ENCODE data around the gene SORBS1. TPM values are rescaled to one million over a fixed set of nuclear protein-coding genes. Genes with fewer than 3 reads are reported as not detected.

SORBS1 gene
- total and polyA plus RNA-seq, 2 donors (not counting 1 experiment from before 2014, with no cell fraction given): 0.21 to 1.5 TPM

- Mint-ChIP-seq H3K9me3 (ENCODE audit: insufficient read depth) (no peaks in the 10 kb centered on the region), H3K4me1 (no peaks in the 10 kb centered on the region), H3K27me3 (peaks cover 12% of the 10 kb centered on the region), H3K4me3 (no peak overlapping the region), H3K27ac (no peak overlapping the region)
- ChIA-PET CTCF (interaction anchor here (1.6 kb wide), 1 partner anchor 10 kb away, joined by 9 read pairs; no protein-coding TSS in a partner anchor), POLR2A (no interaction called here)
- intact Hi-C loops (cut with micrococcal nuclease): loop anchor here (10.0 kb wide), 1 partner anchor 805 kb away; no protein-coding TSS in a partner anchor
- ATAC-seq (ENCODE audit: low read depth) (no peak), DNase-seq (no peak)
- no CpG with 5 or more reads among the region's 6 CpGs for WGBS (ENCODE audit: insufficient coverage)
- H3K4me1 ChIP-seq (ENCODE audit: control insufficient read depth in 2 of 2, insufficient read depth in 2 of 2, low read length in 2 of 2): no peaks in the 10 kb centered on the region
- no peak for TF ChIP-seq EZH2 (IDR thresholded peaks at IDR 0.05; ENCODE audit: borderline replicate concordance, insufficient read depth, low read depth, low read length, poor library complexity, severe bottlenecking)
- H3K36me3 ChIP-seq (replicated peaks in 1 of 2; ENCODE audit: control extremely low read depth in 1 of 2, control insufficient read depth in 1 of 2, extremely low read depth in 1 of 2, insufficient read depth in 2 of 2, low read length in 1 of 2): no peaks in the 10 kb centered on the region
- no peak overlapping the region for H3K4me2 ChIP-seq (replicated peaks; ENCODE audit: low read depth, low read length, poor library complexity, severe bottlenecking)
- H3K27me3 ChIP-seq (replicated peaks in 1 of 4; ENCODE audit: control extremely low read depth in 1 of 4, control insufficient read depth in 3 of 4, insufficient read depth in 4 of 4, low read length in 3 of 4): peaks cover 0 to 4% (median 1%) of the 10 kb centered on the region in 4 experiments
- H3K4me3 ChIP-seq (ENCODE audit: control extremely low read depth in 1 of 5, extremely low read depth in 1 of 5, insufficient read depth in 1 of 5, low read depth in 2 of 5, low read length in 4 of 5): no peak overlapping the region
- no peak overlapping the region for H3K9ac ChIP-seq (ENCODE audit: low read length)
- no peak overlapping the region for H3K27ac ChIP-seq (ENCODE audit: low read length in 2 of 2)
- H3K9me3 ChIP-seq (ENCODE audit: control extremely low read depth in 1 of 3, control insufficient read depth in 2 of 3, insufficient read depth in 1 of 3, low read length in 2 of 3): no peaks in the 10 kb centered on the region
- no peaks in the 10 kb centered on the region for H4K20me1 ChIP-seq (ENCODE audit: control insufficient read depth, insufficient read depth, low read length, poor library complexity, severe bottlenecking)
- H3K79me2 ChIP-seq (ENCODE audit: control insufficient read depth, insufficient read depth, low read length): no peaks in the 10 kb centered on the region
- H2AFZ ChIP-seq (ENCODE audit: insufficient read depth, low read depth, low read length, poor library complexity, severe bottlenecking): no peak overlapping the region
Measured at GRCh38 chr10:95440038-95440725, 121.0 kb downstream of the SORBS1 start.

DNA sequence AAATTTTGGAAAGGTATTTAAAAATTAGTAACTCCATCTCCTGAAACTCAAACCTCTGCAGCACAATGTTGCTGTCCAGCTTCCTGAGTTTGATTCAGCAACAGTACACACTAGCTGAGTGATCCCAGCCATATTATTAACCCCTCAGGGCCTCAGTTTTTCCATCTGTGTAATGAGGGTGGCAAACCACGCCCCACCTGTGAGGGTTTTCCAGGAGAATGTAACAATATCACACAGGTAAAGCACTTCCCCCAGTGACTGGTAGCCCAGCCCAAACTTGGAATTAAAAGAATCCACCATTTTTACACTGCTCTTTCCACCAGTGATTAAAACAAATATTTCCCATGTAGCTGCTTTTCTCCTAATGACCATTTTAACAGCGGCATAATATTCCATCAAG is 122.4 kb downstream of the SORBS1 start:
- H3K4me2 ChIP-seq (replicated peaks; ENCODE audit: low read depth, low read length, poor library complexity, severe bottlenecking): no peak overlapping the region
- DNase-seq (no peak), ATAC-seq (ENCODE audit: low read depth) (no peak)
- no peak overlapping the region for H3K27ac ChIP-seq (ENCODE audit: low read length in 2 of 2)
- H3K9me3 Mint-ChIP-seq (ENCODE audit: insufficient read depth): no peaks in the 10 kb centered on the region
- no peaks in the 10 kb centered on the region for H3K36me3 ChIP-seq (replicated peaks in 1 of 2; ENCODE audit: control extremely low read depth in 1 of 2, control insufficient read depth in 1 of 2, extremely low read depth in 1 of 2, insufficient read depth in 2 of 2, low read length in 1 of 2)
- WGBS (ENCODE audit: insufficient coverage): 58% methylated on average over 1 of the region's 2 CpGs
- H3K27ac Mint-ChIP-seq: no peak overlapping the region
- intact Hi-C loops (cut with micrococcal nuclease): no loop called here
- no peaks in the 10 kb centered on the region for H3K4me1 ChIP-seq (ENCODE audit: control insufficient read depth in 2 of 2, insufficient read depth in 2 of 2, low read length in 2 of 2)
- no peak overlapping the region for H2AFZ ChIP-seq (ENCODE audit: insufficient read depth, low read depth, low read length, poor library complexity, severe bottlenecking)
- H3K27me3 Mint-ChIP-seq: peaks cover 3% of the 10 kb centered on the region
- H3K9me3 ChIP-seq (ENCODE audit: control extremely low read depth in 1 of 3, control insufficient read depth in 2 of 3, insufficient read depth in 1 of 3, low read length in 2 of 3): no peaks in the 10 kb centered on the region
- no peaks in the 10 kb centered on the region for H4K20me1 ChIP-seq (ENCODE audit: control insufficient read depth, insufficient read depth, low read length, poor library complexity, severe bottlenecking)
- no peaks in the 10 kb centered on the region for H3K27me3 ChIP-seq (replicated peaks in 1 of 4; ENCODE audit: control extremely low read depth in 1 of 4, control insufficient read depth in 3 of 4, insufficient read depth in 4 of 4, low read length in 3 of 4)
- H3K79me2 ChIP-seq (ENCODE audit: control insufficient read depth, insufficient read depth, low read length): no peaks in the 10 kb centered on the region
- no peak overlapping the region for H3K9ac ChIP-seq (ENCODE audit: low read length)
- H3K4me1 Mint-ChIP-seq: no peaks in the 10 kb centered on the region
- H3K4me3 Mint-ChIP-seq: no peak overlapping the region
- CTCF ChIA-PET: interaction anchor here (0.7 to 1.6 kb wide), 4 partner anchors 8 to 162 kb away, joined by 3 to 9 read pairs (median 4); no protein-coding TSS in a partner anchor
- H3K4me3 ChIP-seq (ENCODE audit: control extremely low read depth in 1 of 5, extremely low read depth in 1 of 5, insufficient read depth in 1 of 5, low read depth in 2 of 5, low read length in 4 of 5): no peak overlapping the region
- TF ChIP-seq, protein P1, sequence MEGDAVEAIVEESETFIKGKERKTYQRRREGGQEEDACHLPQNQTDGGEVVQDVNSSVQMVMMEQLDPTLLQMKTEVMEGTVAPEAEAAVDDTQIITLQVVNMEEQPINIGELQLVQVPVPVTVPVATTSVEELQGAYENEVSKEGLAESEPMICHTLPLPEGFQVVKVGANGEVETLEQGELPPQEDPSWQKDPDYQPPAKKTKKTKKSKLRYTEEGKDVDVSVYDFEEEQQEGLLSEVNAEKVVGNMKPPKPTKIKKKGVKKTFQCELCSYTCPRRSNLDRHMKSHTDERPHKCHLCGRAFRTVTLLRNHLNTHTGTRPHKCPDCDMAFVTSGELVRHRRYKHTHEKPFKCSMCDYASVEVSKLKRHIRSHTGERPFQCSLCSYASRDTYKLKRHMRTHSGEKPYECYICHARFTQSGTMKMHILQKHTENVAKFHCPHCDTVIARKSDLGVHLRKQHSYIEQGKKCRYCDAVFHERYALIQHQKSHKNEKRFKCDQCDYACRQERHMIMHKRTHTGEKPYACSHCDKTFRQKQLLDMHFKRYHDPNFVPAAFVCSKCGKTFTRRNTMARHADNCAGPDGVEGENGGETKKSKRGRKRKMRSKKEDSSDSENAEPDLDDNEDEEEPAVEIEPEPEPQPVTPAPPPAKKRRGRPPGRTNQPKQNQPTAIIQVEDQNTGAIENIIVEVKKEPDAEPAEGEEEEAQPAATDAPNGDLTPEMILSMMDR (IDR thresholded peaks at IDR 0.05): no peak
- TF ChIP-seq EZH2 (IDR thresholded peaks at IDR 0.05; ENCODE audit: borderline replicate concordance, insufficient read depth, low read depth, low read length, poor library complexity, severe bottlenecking): no peak
- POLR2A ChIA-PET: no interaction called here
